ENCODE measurements around the gene PIP4K2C.
"Not testable (repeated sequence)": the region's sequence is repeated elsewhere in the genome, so short reads cannot be mapped to it uniquely, and the experiment has no call there.

The PIP4K2C gene

GRCh38 chr12:57609781-57610553, 19.0 kb downstream of the PIP4K2C start:
- DNase-seq (ENCODE audit: low read depth), result no peak

- DNase-seq (ENCODE audit: low read depth), result no peak
These were observed 19.6 kb downstream of the PIP4K2C start for GRCh38 chr12:57610554-57611107.

DNA sequence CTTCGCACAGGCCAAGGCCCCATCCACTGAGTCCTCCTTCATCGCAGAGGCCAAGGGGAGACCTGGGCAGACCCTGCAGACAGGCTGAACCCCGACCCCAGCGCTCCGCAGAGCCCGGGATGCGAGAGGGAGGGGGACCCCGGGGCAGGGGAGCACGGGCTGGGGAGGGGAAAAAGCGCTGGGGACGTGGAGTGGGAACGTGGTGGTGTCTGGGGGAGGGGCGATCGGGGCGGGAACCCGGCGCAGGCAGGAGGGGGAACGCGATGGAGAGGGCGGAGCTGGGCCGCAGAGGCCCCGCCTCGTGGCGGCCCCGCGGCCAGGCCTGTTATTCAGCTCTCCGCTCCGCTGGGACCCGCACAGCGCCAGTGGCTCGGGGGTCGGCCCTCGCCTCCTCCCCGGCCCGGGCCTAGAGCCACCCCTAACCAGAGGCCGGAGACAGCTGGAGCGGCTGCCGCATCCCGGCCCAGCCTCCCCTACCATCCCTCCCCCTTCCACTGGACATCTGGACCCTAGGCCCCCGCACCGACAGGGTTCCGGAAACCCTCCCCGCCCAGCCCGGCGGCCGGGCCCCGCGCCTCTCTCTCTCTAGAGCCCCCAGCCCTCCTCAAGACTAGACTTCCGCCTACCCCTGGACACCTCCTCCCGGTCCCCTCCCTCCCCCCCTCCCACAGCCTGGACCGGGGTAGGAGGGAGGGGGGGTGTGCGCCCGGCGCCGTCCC, 20.3 kb downstream of the PIP4K2C start, which contains the start of gene ARHGEF25:
ARHGEF25 (plus strand) TSS at position 328 of the 719 bp plus-strand sequence. CDS start 460 bp downstream, outside the sequence.
- no peak for DNase-seq (ENCODE audit: low read depth)

GRCh38 chr12:57611827-57612710, 21.1 kb downstream of the PIP4K2C start:
- DNase-seq (ENCODE audit: low read depth), result no peak

GRCh38 chr12:57612711-57613426, 21.9 kb downstream of the PIP4K2C start:
- no peak for DNase-seq (ENCODE audit: low read depth)

GRCh38 chr12:57613427-57614109, 22.6 kb downstream of the PIP4K2C start:
- DNase-seq (ENCODE audit: low read depth), result no peak

DNA sequence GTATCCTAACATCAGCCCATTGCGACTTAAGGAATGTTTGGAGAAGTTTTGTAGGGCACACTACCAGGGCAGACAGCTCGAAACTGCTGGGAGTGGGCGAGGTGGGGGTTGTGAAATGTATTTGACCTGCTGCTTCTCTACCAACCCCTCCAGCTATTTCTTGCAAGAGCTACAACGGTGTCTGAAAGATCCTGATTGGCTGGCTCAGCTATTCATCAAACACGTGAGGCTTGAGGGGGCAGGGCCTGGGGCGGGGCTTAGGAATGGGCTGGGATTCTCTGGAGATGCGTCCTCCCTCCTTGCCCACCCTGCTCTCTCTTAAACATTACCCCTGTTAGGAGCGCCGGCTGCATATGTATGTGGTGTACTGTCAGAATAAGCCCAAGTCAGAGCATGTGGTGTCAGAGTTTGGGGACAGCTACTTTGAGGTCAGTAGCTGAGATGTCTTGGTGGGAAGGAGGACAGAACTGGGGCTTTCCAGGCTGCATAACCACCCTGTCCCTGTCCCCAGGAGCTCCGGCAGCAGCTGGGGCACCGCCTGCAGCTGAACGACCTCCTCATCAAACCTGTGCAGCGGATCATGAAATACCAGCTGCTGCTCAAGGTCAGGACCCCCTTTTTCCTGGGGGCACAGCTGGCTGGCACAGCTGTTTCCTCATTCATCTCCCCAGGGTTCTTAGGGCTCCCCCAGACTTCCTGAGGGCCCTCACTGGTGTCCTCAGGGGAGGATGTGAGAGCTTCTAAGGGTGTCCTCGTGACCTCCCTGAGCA, 23.4 kb downstream of the PIP4K2C start:
- no peak for DNase-seq (ENCODE audit: low read depth)

GRCh38 chr12:57614948-57615500, 24.0 kb downstream of the PIP4K2C start:
- no peak for DNase-seq (ENCODE audit: low read depth)

DNA sequence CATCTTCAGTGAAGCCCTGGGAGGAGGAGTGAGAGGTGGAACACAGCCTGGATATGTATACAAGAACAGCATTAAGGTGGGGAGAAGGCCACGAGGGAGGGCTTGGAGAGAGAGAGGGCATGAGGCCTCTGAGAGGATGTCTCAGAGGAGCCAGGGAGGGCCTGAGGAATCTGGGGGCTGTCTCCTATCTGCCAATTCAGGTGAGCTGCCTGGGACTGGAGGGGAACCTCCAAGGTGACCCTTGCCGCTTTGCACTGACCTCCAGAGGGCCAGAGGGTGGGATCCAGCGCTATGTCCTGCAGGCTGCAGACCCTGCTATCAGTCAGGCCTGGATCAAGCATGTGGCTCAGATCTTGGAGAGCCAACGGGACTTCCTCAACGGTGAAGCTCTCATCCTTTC, 24.6 kb downstream of the PIP4K2C start:
- no peak for DNase-seq (ENCODE audit: low read depth)

DNA sequence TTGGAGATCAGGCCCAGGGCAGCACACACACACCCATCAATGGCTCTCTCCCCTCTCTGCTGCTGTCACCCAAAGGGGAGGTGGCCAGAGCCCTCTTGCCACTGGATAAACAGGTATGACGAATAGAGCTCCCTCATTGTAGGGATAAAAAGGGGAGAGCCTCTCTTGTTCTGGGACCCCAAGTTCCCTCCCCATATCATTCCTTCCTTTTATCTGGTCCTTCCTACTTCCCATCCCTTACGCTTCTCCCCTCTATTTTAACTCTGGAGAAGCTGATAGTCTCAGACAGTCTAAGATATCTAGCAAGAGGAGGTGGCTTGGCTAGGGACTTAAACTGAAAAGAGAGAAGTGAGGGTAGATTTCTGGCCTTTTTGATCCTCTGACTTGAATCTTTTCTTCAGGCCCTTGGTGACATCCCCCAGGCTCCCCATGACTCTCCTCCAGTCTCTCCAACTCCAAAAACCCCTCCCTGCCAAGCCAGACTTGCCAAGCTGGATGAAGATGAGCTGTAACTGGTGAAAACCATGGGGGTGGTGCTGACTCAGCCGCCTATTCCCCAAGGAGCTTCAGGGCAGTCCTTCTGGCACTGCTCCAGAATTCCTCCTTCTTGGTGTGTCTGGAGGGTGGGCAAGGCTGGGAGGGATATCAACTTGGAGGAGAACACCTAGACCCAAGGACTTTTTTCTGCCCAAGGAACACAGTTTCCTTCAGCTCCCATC, 25.6 kb downstream of the PIP4K2C start:
- DNase-seq (ENCODE audit: low read depth), result no peak

DNA sequence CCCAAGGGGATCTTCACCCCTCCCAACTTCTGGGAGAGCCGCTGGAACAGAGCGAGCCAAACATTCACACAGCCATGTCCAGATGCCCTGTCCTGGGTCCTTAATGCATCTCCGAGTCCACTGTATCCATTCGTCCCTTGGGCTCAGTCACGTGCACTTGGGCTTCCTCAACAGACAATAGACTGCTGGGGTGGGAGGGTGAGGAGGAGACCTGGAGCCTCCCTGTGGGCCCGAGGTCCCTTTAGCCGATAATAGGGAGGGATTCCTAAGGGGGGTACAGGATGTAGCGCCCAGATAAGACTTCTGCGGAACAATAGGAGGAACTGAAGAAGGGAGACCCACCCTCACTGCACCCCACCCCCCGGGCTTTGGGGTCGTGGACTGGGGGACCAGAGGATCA, 26.9 kb downstream of the PIP4K2C start:
- DNase-seq (ENCODE audit: low read depth), result no peak

GRCh38 chr12:57618431-57618830, 27.4 kb downstream of the PIP4K2C start:
- DNase-seq (ENCODE audit: low read depth), result not testable (repeated sequence)

DNA sequence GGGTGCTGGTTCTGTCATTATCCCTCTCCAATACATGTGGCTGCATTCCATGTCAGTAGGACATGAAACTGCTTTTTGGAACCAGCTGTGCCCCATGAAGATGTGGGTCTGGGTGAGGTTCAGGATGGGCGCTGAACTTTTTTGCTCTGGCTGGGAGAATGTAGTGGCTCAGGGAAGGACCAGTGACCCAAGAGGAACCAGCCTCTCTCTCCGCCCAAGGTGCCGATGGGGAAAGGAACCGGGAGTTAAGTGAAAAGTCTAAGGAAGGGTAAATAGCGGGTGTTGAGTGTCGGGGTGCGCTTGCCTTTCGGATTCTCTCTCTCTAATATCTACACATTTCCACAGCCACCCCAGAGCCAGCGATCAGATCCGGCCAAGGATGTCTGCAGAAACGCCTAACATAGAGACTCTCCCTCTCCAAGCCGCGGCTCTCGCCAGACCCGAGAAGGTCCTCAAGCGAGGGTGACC, 28.0 kb downstream of the PIP4K2C start:
- no peak for DNase-seq (ENCODE audit: low read depth)

GRCh38 chr12:57619434-57620244, 28.6 kb downstream of the PIP4K2C start:
- DNase-seq (ENCODE audit: low read depth), result no peak

- no peak for DNase-seq (ENCODE audit: low read depth)
These were observed 29.4 kb downstream of the PIP4K2C start for GRCh38 chr12:57620245-57620935.

DNA sequence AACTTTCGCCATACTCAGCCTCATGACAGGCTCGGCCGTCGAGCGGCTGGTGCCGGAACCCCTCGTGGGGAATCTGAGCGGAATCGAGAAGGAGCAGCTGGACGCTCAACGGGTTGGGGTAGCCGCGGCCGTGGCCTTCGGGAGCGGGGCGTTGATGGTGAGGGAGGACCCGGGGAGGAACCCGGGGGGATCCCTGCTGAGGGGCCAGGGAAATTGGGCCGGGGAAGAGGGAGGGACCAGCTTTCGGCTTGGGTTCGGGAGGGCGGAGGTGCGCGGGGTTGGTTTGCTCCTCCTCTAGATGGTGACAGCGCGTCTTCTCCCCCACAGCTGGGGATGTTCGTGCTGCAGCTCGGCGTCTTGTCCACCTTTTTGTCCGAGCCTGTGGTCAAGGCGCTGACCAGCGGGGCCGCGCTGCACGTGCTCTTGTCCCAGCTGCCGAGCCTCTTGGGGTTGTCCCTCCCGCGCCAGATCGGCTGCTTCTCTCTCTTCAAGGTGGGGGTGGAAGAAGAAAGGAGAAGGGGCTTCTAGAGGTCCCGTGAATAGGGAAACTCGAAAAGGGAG, 30.0 kb downstream of the PIP4K2C start:
- DNase-seq (ENCODE audit: low read depth), result no peak
